ENCODE results near the gene METTL24.
"Not testable (repeated sequence)": the region's sequence is repeated elsewhere in the genome, so short reads cannot be mapped to it uniquely, and the experiment has no call there.

The METTL24 gene

GRCh38 chr6:110359556-110359955 is 1.4 kb upstream of the METTL24 start:
- DNase-seq: no peak

GRCh38 chr6:110358553-110359160 is 508 bp upstream of the METTL24 start:
- DNase-seq: no peak

- no peak for DNase-seq
These were observed 868 bp downstream of the METTL24 start for GRCh38 chr6:110357298-110357663.

- DNase-seq: no peak
These were observed 1.4 kb downstream of the METTL24 start for GRCh38 chr6:110356778-110357177.

- DNase-seq: no peak
These were observed 2.4 kb downstream of the METTL24 start for GRCh38 chr6:110355727-110356126.

- no peak for DNase-seq
These were observed 3.1 kb downstream of the METTL24 start for GRCh38 chr6:110355022-110355421.

GRCh38 chr6:110354153-110354552 is 4.0 kb downstream of the METTL24 start:
- no peak for DNase-seq

- DNase-seq: no peak
These were observed 4.6 kb downstream of the METTL24 start for GRCh38 chr6:110353457-110354001.

GRCh38 chr6:110352563-110353262 is 5.4 kb downstream of the METTL24 start:
- no peak for DNase-seq

GRCh38 chr6:110351986-110352385 is 6.2 kb downstream of the METTL24 start:
- no peak for DNase-seq

- DNase-seq: no peak
These were observed 6.6 kb downstream of the METTL24 start for GRCh38 chr6:110351546-110351945.

- DNase-seq: not testable (repeated sequence)
These were observed 7.6 kb downstream of the METTL24 start for GRCh38 chr6:110350593-110350992.

- DNase-seq: no peak
These were observed 9.0 kb downstream of the METTL24 start for GRCh38 chr6:110348961-110349690.

- DNase-seq: no peak
These were observed 13.1 kb downstream of the METTL24 start for GRCh38 chr6:110345025-110345424.

GRCh38 chr6:110342759-110343158 is 15.4 kb downstream of the METTL24 start:
- no peak for DNase-seq

GRCh38 chr6:110341663-110342596 is 16.2 kb downstream of the METTL24 start:
- DNase-seq: no peak

- DNase-seq: no peak
These were observed 17.1 kb downstream of the METTL24 start for GRCh38 chr6:110341067-110341466.

GRCh38 chr6:110340392-110340965 is 17.7 kb downstream of the METTL24 start:
- no peak for DNase-seq

GRCh38 chr6:110338820-110339470 is 19.2 kb downstream of the METTL24 start:
- DNase-seq: no peak

GRCh38 chr6:110337486-110337885 is 20.7 kb downstream of the METTL24 start:
- no peak for DNase-seq

GRCh38 chr6:110334423-110335180 is 23.5 kb downstream of the METTL24 start:
- no peak for DNase-seq

Data from NCI-H1092 (cell line).